ENCODE data around the gene LRRK2.
A peak's percentile ranks its signal among the peaks of the same experiment; 100 is the strongest.
"Not testable (repeated sequence)": the region's sequence is repeated elsewhere in the genome, so short reads cannot be mapped to it uniquely, and the experiment has no call there.

Gene LRRK2

DNA sequence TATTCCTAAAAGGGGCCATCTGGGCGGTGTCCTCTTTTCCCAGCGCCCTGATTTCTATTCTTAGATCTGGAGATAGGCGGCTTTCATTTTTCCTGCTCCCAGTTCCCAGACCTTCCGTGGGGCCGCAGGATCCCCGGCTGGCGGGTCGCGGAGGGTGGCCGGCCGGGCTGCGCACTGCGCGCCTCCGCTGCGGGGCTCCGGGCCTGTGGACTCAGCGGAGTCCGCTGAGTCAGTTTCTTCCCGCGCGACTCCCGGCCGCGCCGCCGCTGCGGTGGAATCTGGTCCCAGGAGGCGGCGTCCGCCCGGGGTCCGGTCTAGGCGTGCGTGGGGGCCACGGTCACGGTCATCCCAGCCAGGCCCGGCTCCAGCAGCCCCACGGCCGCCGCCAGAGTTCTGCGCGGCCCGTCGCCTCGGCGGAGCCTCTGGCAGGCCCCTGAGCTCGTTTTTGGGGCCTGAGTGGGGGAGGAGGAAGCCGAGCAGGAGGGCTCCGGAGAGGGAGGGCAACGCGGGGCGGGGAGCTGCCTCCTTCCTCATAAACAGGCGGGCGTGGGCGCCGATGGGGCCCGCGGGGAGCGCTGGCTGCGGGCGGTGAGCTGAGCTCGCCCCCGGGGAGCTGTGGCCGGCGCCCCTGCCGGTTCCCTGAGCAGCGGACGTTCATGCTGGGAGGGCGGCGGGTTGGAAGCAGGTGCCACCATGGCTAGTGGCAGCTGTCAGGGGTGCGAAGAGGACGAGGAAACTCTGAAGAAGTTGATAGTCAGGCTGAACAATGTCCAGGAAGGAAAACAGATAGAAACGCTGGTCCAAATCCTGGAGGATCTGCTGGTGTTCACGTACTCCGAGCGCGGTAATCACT, at the start of gene LRRK2:
LRRK2 (plus strand) TSS at position 559 of the 853 bp plus-strand sequence; CDS start at position 694, 135 bp downstream.
- DNase-seq = peak; percentile 41 to 54

DNA sequence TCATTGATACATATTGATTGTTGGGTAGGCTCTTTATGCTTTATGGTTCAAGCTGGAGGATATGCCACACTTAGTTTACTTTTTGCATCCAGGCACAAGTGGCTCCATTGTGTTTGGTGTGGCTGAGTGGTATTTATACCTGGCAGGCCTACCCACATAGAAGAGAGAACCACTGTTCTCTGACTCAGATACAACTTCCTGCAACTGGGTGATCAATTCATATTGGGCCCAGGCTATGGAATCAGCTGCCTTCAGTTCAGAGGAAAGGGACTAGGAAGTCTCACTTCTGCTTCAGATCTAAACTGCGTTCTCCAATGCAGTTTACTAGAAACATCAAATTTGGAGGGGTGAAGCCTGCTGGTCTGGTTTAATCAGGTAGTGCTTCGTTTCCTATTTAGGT, 49.8 kb upstream of the LRRK2 start:
- no peak for DNase-seq

DNA sequence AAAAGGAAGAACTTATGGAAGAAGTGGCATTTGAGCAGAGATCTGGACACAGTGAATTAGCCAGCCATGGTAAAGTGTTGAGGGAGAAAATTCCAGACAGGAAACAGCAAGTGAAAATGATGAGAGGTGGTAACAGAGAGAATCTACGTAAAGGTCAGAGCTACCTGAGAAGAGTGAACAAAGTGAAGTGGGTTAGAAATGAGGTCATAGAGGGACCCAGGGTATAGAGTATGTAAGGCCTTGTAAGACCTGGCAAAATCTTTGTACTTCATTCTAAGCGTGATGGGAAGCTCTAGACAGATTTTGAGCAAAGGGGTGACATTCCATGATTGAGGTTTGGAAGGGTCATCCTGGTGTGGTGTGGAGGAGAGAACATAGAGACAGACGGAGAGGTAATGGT, 49.3 kb upstream of the LRRK2 start:
- no peak for DNase-seq

DNA sequence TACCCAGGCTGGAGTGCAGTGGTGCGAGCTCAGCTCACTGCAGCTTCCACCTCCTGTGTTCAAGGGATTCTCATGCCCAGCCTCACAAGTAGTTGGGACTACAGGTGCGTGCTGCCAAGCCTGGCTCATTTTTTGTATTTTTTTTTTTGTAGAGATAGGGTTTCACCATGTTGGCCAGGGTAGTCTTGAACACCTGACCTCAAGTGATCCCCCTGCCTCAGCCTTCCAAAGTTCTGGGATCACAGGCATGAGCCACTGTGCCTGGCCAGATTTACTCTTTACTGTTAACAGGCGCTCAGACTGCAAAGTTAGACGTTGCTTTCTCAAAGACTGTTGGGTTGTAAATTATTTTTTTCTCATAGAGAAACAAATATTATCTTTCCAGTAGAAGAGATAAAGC, 46.1 kb upstream of the LRRK2 start:
- DNase-seq = no peak

GRCh38 chr12:40181490-40181889, 43.3 kb upstream of the LRRK2 start:
- no peak for DNase-seq

DNA sequence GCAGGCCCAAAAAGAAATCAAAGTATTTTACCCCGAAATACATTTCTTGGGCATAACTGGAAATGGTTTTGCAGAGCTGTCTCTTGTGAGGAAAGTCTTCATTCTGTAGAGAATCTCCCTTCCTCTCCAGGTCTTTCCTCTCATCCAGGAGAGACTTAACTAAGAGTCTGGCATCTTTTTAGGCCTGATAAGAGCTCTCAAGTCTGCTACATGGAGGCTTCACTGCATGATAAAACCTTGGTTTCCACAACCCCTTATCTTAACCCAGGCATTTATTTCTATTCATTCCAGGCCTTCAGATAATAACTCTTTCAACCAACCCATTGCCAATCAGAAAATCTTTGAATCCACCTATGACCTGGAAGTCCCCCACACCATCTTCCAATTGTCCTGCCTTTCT, 41.1 kb upstream of the LRRK2 start:
- no peak for DNase-seq

DNA sequence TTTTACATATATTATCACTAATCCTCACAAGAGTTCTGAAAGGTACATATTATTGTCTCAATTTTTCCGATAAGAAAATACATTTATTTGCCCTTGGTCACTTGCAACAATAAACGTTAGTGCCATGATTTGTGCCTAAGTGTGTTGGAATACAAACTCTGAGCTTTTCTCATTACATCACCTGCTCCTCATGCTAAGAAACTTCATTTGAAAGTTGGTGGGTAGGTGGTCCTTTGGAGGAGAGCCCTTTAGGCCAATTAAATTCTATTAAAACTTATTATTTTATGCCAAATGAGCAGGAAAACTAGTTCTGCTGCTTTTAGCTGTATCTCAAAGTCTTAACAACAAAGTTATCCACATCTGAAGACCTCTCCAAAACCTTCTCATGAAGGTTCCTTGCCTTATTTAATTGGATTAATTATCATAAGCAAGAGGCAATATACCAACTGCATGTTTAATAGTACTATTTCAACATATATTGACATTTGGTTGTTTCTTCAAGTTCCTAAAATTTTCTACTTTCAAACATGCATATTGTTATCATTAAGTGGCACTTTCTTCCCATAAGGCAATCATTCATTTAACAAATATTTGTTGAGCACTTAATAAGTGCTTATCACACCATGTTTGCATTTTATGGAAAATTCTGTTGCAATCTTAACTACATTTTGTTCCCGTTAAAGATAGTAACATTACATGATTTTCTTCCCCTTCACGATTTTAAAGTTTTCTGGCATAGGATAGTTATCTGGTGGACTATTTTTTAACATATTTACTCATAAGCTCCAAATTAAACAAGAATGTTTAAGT, 40.1 kb upstream of the LRRK2 start:
- DNase-seq = no peak

DNA sequence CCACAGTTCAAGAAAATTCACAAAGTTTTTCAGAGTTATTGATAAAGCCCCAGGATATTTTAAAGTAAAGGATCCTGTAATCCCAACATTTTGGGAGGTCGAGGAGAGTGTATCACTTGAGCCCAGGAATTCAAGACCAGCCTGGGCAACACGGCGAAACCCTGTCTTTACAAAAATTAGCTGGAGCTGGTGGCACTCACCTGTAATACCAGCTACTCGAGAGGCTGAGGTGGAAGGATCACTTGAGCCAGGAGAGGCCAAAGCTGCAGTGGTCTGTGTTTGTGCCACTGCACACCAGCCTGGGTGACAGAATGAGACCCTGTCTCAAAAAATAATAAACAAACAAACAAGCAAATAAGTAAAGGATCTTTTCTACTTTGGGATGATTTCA, 39.5 kb upstream of the LRRK2 start:
- no peak for DNase-seq

- DNase-seq = no peak
Measured at GRCh38 chr12:40188558-40189320, 36.1 kb upstream of the LRRK2 start.

GRCh38 chr12:40192704-40193255, 32.0 kb upstream of the LRRK2 start:
- no peak for DNase-seq

DNA sequence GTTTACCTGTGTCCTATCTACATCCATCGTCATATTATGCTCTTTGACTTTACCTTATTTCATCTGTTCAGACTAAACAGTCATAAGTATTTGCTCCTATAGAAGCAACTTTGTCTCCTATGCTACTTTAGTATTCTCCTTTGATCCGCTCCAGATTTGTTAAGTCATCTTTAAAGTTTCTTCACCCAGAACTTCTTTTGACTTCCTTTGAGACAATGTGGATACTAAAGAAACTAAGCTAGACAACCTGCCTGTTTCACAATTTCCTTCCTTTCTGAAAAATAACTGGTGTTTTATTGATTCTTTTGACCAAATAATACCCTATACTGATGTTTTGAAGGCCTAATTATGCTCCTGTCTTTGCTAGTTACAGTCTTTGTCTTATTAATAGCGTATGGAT, 30.0 kb upstream of the LRRK2 start:
- DNase-seq = no peak

- no peak for DNase-seq
Measured at GRCh38 chr12:40197590-40197989, 27.2 kb upstream of the LRRK2 start.

- DNase-seq = no peak
Measured at GRCh38 chr12:40198601-40199000, 26.2 kb upstream of the LRRK2 start.

DNA sequence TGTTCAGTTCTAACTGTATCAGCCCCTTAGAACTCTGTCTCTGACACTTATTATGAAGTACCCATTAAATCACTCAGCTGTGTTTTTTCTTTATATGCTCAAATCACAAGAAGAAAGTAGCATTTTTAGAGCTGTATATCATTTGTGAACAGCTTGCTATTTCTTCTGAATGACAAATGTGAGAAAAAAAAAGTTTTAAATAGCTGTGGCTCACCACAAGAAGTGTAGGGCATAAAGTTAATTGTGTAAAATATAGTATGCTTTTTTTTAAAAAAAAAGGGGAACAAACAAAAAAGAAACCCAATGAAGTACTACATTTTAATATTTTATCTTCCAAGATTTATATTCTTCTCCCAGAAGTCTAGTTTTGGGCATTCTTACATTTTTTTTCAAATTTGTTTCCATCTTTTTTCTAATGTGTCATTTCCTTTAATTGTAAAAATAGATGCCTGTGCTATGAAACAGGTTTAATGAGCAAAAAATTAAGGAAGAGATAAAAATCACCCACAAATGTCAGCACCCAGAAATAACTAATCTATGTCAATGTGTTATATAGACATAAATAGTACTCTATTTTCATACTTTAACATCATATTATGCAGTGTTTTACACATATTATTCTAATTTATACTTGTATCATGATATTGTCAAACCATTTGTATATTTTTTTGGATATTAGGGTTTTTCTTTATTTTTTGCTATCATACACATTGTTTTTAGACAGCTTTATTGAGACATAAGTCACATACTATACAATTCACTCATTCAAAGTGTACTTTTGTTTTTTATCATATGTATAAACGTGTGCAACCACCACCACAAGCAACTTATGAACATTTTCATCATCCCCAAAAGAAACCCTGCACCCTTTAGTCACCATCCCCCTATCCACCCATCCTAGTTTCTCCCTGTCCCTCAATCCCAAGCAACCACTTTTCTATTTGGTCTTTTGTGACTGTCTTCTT, 22.4 kb upstream of the LRRK2 start:
- no peak for DNase-seq

- DNase-seq = no peak
Measured at GRCh38 chr12:40203060-40203430, 21.8 kb upstream of the LRRK2 start.

- no peak for DNase-seq
Measured at GRCh38 chr12:40204337-40204736, 20.5 kb upstream of the LRRK2 start.

DNA sequence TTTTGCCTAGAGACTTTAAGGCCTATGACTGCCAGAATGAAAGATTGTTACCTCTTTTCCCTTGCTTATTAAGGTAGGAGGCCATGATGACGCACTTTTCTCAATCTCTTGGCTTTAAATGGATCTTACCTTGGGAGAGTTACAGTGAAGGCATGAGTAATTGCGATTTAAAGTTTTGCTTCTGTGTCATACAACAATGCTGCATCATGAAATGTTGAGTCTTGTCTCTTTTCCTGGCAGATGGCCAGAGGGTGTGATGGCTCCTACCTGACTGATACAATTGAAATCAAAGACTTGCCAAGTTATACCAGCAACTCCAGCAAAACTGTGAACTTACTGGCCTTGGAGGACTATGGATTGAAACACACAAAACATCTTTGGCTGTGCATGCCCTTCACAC, 17.2 kb upstream of the LRRK2 start:
- no peak for DNase-seq

DNA sequence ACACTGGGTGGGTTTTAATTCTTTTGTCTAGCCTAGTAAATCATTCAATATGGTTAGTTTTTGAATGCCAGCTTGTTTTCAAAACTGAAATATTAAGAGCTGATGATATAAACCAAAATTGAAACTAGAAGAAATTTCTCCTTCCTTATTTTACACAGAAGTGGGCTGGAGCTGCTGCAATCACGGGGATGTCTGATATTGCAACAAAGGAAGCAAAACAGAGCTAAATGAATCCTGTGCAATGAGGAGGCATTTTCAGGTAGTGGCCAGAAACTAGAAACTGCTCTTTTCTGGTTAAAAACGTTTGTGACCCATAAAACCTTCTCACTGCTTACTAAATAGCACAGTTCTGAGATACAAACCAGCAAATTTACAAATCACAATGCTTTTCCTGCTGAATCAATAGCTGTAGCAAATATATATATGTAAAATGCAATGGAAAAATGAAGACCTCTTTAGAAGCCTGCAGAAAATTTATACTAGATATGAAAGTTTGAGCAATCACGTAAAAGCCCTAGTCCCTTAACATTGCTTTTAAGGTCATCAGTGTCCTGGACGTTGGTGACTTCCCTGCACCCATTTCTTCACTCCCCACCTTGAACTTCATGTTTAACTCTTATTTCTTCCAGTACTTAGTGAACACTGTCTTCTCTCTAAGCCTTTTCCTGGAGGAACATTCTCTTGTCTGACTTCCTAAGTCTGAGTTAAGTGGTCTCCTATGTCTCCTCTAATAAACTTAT, 15.9 kb upstream of the LRRK2 start:
- no peak for DNase-seq

- no peak for DNase-seq
Measured at GRCh38 chr12:40209886-40210285, 14.9 kb upstream of the LRRK2 start.

DNA sequence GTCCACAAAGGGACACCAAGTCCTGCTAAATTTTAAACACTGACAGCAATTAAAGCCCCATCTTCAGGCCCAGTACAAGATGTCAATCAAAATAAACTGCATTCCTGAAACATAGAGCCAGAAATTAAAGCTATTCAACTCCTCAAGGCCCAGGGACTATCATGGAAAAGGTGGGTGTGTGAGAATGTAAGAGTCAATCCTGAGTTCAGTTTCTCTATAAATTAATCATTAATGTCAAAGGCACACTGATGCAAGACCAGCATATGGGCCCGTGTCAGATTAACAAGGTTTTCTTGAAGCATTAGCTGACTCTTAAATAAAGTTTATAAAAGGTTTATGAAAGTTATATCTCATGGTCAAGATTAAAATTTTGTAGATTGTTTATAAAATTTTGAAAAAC, 13.6 kb upstream of the LRRK2 start:
- DNase-seq = not testable (repeated sequence)

- no peak for DNase-seq
Measured at GRCh38 chr12:40212566-40212965, 12.2 kb upstream of the LRRK2 start.

All from activated T-cell treated with anti-CD3 and anti-CD28 coated beads, Interleukin-2, amount 50 U/mL, for 48 hours (primary cell).